G401.6 (cell line): ENCODE measurements around the gene MT4.
"Not testable (repeated sequence)": the region's sequence is repeated elsewhere in the genome, so short reads cannot be mapped to it uniquely, and the experiment has no call there.

Experiments used
- FAIRE-seq: peaks from 2 replicates; lab custom pipeline; 2012; peaks lifted over from hg19 to GRCh38; lab: Jason Lieb, UNC

Gene MT4

DNA sequence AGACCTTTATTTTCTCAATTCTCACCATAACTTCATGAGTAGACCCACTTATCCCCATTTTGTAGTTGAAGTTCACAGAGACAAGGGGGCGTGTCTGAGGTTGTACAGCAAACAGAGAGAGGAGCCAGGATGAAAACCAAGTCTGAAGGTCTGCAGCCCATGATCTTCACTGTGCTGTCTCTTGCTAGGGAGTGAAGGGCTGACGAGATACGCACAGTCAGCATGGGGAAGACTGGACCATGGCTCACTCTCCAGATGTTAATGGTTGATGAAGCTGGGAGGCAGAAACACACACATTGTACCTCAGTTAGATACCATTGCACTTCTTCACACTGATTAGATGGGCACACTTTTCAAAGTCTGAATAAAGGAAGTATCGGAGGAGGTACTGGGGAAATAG lies 5.8 kb upstream of the MT4 start:
- no peak for FAIRE-seq

DNA sequence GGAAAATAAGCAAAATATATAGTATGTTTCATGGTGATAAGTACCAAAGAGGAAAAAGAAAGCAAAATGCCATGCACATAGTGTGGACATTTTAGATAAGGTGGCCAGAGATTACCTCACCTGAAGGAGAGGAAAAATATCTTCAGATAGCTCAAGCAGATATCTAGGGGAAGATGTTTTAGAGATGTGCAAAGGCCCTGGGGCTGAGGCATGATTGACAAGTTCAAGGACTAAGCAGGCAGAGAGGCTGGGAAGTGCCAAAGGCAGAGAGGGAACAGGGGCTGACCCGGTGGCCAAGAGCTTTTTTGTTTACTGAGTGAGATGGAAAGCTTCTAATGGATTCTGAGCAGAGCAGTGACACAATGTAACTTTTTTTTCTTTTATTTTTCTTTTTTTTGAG lies 4.4 kb upstream of the MT4 start:
- no peak for FAIRE-seq

DNA sequence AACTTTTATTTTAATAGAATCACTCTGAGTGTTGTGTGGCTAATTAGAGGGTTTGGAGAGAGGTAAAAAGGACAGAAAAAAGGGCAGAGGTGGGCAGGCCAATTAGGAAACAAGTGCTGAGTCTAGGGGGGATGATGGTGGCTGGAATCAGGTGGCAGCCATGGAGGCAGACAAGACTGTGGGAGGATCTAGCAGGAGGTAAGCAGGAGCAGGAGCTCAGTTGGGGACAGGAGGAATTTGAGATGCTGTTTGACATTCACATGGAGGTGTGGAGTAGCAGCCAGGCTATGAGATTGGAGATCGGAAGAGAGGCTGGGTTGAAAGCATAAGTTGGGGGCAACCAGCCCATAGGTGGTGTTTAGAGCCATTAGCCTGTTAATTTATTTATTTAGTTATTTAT lies 3.7 kb upstream of the MT4 start:
- FAIRE-seq: no peak

DNA sequence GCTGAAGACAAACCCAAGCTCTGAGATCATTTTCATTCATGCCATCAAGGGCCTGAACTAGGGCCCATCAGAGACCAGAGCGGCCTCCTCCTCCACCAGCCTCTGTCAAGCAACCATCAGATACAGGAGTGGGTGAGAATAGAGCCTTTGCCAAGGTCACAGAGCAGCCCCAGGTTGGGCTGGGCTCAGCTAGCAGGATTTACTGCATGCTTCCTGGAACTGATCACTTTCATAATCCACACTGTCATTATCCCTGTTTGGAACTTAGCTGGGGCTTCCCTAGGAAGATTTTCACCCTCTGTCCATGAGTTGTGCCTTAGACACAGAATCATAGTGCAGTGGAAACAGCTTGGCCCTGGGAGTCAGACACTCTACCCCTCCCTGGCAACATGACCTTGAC lies 5.1 kb downstream of the MT4 start:
- FAIRE-seq: no peak

GRCh38 chr16:56571525-56571924 lies 6.7 kb downstream of the MT4 start:
- no peak for FAIRE-seq

DNA sequence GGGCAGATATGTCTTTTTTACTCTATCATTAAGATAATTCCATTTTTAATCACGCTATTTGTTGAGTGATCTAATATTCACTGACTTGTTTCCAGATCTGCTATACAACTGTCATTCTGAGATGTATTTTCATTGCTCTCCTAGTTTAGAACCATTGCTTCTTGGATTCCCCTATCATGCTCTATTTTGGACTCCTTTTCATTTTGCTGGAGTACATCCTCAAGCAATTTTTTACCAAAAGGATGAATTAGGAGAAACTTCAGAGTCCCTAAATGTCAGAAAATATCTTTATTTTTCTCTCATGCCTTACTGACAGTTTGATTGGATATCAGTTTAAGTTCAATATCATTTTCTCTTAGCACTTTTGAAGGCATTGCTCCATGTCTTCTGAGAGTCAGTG lies 9.8 kb downstream of the MT4 start:
- no peak for FAIRE-seq

- FAIRE-seq: no peak
These were observed 11.9 kb downstream of the MT4 start for GRCh38 chr16:56576585-56577299.

- FAIRE-seq: no peak
These were observed 12.4 kb downstream of the MT4 start for GRCh38 chr16:56577300-56577625.

- FAIRE-seq: no peak
These were observed 15.6 kb downstream of the MT4 start for GRCh38 chr16:56580391-56581048.

DNA sequence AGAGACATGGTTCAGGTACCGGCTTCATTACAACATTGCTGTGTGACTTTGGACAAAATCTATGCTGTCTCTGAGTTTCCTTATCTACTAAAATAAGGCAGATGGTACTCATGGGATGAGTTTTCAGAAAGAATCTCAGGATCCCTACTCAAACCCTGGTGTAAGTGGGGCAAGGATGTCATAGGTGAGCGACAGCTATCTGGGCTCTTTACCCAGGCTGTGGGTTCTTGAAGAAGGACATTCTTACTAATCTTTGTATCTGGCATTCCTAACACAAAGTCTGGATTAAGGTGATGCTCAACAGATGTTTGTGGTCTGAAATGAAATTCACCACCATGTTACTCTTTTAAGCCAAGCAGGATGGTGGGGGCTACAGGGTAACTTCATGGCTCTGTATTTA lies 18.0 kb downstream of the MT4 start:
- FAIRE-seq: not testable (repeated sequence)

GRCh38 chr16:56583351-56584168 lies 18.7 kb downstream of the MT4 start:
- no peak for FAIRE-seq

- FAIRE-seq: no peak
These were observed 19.4 kb downstream of the MT4 start for GRCh38 chr16:56584276-56584675.

- FAIRE-seq: no peak
These were observed 23.9 kb downstream of the MT4 start for GRCh38 chr16:56588781-56589140.

DNA sequence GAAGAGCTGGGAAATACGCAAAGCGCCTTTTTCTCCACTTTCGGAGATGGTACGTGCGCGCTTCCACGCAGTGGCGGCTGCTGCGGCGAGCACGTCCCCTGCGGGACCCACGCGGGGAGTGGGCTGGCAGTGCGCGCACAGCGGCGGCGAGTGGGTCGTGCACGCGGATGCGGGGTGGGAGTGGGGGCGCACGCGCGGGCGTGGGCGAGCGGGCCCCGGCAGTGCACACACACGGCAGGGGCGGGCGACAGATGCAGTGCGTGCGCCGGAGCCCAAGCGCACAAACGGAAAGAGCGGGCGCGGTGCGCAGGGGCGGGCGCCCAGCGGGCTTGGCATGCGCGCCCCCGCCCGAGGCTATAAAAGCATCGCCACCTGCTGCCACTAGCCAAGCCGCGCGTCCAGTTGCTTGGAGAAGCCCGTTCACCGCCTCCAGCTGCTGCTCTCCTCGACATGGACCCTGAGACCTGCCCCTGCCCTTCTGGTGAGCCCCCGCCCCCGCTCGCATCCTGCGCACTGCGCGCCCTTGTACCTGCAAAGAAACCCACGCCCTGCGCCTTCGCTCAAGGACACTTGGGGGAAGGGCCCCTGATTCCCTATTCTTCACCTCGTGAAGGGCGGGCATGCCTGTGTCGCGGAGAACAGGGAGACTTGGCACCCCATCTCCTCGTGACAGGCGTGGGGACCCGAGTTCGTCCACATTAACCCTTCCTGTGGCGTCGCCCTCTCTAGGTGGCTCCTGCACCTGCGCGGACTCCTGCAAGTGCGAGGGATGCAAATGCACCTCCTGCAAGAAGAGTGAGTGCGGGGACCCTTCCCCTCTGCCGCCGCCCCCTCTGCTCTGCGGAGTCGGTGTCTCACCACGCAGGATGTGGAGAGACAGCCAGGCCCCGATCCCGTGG lies 24.5 kb downstream of the MT4 start, which contains the start of gene MT3:
MT3 (plus strand) TSS at position 388 of the 899 bp plus-strand sequence; CDS start at position 451, 63 bp downstream.
- FAIRE-seq: no peak

GRCh38 chr16:56591377-56592060 lies 26.6 kb downstream of the MT4 start:
- no peak for FAIRE-seq

DNA sequence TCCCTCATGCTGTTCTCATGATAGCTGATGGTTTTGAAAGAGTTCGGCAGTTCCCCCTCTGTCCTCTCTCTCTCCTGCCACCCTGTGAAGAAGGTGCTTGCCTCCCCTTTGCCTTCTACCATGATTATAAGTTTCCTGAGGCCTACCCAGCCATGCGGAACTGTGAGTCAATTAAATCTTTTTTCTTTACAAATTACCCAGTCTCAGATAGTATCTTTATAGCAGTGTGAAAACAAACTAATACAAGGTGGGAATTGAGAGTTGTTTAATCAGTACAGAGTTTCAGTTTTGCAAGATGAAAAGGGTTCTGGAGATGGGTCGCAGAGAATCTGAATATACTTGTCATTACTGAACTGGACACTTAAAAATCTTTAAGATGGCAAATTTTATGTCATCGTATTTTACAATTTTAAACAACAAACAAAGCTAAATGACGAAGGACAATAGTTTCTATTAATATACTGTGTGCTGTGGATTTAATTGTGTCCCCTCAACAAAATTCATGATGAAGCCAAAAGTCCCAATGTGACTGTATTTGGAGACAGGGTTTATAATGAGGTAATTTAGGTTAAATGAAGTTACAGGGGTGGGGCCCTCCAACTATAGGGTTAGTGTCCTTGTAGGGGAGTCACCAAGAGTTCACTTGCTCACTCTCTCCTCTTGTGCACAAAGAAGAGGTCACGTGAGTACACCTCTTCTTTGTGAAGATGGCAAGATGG lies 28.9 kb downstream of the MT4 start:
- no peak for FAIRE-seq

DNA sequence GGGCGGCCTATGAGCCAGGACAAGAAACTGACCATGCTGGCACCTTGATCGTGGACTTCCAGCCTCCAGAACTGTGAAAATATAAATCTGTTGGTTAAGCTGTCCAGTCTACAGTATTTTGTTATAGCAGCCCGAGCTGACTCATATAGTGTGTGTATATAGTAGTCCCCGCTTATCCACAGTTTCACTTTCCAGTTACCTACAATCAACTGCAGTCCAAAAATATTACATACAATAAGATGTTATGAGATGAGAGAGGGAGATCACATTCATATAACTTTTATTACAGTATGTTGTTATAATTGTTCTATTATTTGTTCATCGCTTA lies 29.4 kb downstream of the MT4 start:
- no peak for FAIRE-seq

DNA sequence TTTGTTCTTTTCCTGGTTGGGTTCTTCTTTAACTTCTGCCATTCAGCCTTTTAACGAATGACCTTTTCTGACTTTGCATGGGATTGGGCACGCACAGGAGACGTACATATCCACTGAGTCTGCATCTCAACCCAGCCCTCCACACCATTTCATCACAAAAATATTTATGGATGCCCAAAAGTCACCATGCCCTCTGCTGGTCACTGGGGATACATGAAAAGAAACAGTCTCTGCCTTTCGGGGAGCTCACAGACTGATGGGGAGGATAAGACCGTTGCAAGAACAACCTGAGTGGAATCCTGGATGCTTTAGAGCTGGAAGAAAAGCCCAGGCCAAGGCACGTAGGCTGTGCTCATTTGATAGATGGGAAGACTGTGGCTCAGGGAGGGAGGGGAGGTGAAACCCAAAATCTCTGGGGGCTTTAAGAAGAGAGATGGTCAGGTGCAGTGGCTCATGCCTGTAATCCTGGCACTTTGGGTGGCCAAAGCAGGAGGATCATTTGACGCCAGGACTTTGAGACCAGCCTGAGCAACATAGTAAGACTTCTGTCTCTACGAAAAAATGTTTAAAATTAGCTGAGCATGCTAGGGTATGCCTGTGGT lies 35.6 kb downstream of the MT4 start:
- no peak for FAIRE-seq

DNA sequence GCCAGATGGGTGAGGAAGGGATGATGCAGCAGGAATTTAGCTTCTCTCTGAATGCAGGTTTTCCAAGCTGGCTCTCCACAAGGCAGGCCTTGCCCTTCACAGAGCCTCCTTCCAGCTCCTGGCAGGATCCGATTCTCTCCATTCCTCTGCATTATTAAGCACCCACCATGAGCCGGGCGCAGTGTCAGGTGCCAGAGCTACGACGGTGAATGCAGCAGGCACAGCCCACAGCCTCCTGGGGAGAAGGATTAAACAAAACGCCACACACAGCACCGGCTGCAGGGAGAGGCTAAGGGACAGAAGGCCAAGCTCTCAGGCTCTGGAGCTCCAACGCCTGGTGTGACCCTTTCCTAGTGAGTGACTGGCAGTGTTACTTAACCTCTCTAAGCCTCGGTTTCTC lies 36.5 kb downstream of the MT4 start:
- no peak for FAIRE-seq

GRCh38 chr16:56603589-56603988 lies 38.7 kb downstream of the MT4 start:
- FAIRE-seq: no peak

DNA sequence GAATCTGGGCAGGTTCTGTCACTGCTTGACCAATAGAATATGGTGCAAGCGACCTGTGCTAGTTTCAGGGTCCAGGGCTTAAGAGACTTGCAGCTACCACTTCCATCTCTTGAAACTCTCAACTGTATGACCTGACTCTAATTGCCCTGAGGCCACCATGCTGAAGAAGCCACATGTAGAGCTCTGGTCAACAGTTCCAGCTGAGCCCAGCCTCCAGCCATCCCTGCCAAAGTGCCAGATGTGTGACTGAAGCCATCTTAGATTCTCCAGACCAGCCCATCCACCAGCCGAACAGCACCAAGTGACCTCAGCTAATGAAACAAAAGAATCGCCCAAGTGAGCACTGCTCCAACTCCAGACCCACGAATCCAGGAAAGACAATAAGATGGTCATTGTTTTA lies 40.1 kb downstream of the MT4 start:
- no peak for FAIRE-seq
